T-helper 2 cell (primary cell): ENCODE results near the gene DOCK2.

Source experiments
- DNase-seq, 5 experiments: peaks; one replicate each; pipeline versions ENCODE4 v3.0.0 to v3.0.0-alpha.2; 2012 to 2022

DOCK2 gene

DNA sequence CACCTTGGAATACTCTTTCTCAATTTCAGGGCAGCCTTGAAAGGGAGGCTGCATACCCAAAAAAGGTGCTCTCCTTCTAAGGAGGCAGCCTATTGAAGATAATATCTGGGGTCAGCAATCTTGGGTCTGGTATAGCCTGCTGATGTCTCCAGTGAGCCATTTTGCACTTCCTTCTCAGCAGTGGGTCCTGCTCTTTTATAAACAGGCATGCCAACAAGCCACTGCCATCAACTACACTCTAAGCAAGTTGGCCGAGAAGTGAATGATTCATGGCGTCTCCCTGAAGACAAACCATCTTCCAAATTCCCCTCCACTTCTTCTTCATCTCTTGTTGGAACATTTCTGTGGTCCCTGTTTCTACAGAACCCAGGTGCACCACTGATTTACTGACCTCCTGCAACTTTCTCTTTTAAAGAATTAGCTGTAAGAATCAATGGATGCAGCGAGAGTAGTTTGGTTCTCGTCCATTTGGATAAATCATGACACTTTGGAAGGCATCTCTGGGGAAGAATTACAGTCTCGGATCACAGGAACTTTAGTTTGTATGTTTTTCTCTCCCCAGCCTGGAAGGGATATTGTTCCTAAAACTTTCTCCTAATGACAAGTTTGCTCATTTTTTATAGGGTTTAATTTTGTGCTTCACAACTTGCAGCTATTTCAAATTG lies 234.9 kb downstream of the DOCK2 start:
- DNase-seq = no peak

DNA sequence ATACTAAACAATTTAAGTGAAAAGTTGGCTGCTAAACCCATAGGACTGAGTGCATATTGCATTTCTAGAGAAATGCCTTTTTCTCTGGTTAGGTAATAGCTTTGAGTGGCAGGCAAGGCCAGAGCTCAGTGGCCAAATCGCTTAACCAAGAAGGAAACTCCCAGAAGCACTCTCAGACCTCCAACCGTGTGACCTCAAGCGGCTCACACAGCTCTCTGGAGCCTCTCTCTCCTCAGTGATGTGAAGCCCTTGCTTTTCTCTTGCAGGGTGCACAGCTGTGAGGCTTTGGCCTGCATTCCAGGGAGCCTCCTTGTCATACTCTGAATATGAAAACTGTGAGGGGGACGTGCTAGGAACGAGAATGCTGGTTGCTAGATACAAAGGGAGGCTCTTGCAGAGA lies 236.6 kb downstream of the DOCK2 start:
- DNase-seq = no peak

DNA sequence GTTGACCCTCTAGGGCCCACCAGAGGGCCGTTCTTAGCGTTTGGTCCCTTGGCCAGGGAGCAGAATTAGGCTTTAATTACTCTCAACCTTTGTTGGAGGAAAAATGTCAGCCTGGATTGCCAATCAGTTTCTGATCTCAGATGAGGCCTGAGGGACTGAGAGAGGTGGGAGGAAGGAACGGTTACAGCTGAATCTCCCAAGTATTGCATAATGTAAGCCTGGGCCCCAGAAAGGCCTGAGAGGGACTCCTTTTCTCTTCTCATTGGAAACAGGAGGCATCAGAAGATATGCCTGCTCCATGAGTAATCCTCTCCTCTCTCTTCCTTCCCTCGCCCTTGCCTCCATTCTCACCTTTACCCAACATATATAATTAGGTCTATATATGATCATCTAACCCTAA lies 237.5 kb downstream of the DOCK2 start:
- DNase-seq = no peak

DNA sequence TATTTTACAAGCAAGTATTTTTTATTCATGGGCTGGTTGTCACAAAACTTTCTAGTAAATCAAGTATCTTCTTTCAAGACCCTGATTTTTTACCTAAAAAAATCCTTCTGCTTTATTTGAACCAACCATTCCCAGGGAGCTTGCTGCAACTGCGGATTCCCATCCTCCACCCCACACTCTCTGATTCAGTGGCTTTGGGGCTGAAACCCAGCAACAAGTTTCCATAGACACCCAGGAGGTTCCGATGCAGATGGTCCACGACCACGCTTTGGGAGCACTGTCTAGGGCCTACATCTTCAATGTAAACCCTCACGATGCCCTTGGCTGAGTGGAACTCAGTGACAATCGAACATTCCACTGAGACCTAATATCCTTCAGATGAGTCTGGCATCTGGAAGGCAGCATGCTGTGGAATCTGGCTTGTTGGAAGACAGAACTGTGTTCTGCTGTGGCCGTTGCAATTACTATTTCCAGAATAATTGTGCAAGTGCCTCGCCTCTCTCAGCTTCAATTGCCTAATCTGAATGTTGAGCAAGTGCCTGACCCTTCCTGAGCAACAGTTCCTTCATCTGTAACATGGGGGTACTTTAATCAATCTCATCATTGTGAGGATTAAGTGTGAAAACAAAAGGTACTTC lies 238.1 kb downstream of the DOCK2 start:
- DNase-seq = no peak

DNA sequence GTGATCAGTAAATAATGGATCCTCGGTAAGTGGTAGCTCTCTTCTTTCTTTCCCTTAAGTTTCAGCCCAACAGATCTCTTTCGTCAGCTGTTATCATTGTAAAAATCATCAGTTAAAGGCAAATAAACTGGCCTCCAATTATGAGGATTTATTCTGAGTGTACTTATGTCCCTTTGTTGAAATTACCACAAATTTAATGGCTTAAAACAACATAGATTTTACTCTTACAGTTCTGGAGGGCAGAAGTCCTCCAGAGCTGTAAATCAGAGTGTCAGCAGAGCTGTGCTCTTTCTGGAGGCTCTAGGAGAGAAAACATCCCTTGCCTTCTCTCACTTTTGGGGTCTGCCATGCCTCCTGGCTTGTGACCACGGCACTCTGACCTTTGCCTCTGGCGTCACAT lies 238.7 kb downstream of the DOCK2 start:
- DNase-seq = no peak

DNA sequence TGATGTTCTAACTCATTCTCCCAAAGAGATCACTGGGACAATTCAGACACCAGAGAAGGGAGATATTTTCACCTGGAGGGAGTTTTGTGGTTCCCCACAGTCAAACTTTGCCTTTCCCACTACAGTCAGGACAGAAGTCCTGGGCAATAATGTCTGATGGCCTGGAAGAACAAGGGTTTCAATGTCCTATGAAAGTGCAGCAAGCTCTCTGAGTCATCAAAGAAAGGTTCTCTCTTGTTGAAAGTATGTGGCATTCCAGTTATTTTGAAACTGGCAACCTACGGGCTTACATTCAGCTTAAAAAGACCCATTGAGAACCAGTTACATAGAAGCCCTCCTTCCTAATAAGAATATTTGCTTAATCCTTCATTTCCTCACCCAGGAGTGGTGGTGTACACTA lies 239.3 kb downstream of the DOCK2 start:
- no peak for DNase-seq

DNA sequence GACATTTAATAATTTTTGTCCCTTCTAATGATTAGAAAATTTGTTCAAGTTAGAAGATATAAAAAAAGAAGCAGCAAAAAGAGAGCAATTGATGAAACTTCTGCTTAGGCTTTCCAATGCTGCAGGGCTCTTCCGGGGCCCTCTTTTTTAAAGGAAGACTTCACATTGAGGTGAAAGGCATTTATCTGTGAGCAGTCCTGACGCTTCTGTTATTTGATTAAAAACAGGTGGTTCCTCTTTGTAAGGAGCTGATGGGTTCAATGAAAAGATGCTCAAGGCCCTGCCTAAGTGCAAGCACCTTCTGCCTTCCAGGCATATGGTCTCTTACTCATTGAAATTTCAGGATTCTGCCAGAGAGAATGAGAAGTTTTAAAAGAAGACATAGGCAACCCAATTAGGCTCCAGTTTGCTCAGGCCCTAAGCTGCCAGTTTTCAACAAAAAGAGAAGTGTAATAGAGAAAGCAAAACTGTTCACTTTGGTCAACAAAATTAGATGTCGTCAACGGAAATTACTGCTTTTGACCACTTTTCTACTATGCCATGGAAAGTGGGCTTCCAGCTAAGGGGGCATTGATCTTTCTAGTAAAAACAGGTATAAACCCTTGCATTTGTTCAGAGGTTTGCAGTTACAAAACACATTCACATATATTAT lies 243.1 kb downstream of the DOCK2 start:
- no peak for DNase-seq

DNA sequence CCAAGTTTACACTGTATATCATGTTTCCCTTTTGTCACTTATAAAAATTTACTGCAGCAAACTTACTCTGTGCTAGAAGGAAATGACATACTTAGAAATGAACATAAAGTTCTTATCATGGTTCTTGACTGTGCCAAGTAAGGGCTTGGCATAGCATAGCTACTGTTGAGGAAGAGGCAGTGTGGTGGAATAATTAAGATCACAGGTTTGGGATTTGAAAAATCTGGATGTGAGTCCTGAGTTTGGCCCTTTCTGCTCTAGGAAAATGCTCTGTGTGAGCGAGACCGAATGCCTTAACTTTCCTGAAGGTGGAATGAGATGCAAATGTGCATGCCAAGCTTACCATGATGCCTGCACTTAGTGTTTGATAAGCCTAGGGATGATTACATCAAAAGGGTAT lies 243.7 kb downstream of the DOCK2 start:
- DNase-seq = no peak

DNA sequence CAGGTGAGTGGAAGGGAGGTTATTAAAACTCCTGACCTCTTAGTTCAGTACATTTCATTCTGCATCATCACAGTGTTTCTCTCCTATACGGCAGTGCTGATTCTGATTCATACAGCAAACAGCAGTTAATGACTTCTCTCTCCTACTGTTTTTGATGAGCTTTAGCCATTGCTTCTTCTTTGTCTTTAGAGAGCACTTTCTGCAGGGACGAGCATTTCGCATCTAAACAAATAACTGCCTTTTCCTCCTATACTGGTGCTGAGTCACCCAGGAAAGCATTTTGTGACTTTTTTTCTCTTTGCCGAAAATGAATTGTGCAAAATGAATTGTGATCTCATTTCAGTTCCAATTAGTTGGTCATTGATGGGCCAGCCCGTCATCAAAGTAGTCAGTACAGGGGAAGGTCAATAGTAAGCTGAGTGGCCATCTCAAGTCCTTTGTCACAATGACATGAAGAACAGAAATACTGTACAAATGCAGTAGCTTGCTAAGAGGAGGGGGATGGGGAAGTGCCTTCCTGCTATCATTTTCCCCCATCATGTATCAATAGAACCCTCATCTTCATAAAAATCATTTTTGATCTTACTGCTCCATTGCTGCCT lies 244.7 kb downstream of the DOCK2 start:
- DNase-seq = no peak

DNA sequence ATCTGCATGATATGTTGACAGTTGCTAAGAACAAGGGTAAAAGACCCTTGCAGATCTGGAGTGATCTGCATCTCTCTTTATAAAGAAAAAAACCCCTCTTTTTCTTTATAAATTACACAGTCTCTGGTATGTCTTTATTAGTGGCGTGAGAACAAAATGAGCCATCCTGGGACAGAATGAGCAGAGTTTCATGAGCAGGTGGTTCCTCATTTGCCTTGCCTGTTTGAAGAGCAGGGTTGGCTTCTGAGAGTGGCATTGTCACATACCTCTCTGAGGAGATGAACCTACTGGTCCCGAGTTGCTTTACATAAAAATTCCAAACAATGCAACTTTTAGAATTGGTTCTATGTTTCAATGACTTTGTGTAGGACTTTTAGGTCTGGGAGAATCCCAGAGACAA lies 249.0 kb downstream of the DOCK2 start:
- no peak for DNase-seq

DNA sequence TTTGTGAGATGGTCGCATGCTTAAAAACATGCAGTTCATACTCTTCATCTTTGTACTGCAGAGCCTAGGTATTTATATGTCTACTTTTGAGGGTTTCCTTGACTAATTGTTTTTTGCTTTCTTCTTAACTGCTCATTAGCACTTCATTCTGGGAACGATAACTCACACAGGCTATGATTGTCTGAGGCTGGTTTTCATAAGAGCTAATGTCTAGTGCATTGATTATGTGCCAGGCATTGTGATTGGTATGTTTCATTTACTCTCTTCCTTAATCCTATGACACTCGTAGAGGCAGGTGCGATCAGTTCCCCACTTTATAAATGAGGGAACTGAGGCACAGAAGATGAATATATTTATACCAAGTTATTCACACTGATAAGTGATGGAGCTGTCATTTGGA lies 249.6 kb downstream of the DOCK2 start:
- no peak for DNase-seq

DNA sequence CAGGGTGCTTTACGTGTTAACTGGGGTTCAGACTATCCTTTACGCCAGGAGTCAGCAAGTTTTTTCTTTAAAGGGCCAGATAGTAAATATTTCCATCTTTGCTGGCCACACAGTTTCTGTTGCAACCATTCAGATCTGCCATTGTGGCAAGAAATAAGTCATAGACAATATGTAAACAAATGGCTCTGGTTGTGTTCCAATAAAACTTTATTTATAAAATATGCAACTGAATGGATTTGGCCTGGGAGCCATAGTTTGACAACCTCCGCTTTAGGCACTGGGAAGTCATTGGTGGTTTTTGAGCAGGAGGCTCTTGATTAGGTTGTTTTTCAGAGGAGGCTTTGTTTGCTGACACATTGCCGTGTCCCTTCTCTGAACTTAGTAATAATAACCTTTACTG lies 252.5 kb downstream of the DOCK2 start:
- no peak for DNase-seq

DNA sequence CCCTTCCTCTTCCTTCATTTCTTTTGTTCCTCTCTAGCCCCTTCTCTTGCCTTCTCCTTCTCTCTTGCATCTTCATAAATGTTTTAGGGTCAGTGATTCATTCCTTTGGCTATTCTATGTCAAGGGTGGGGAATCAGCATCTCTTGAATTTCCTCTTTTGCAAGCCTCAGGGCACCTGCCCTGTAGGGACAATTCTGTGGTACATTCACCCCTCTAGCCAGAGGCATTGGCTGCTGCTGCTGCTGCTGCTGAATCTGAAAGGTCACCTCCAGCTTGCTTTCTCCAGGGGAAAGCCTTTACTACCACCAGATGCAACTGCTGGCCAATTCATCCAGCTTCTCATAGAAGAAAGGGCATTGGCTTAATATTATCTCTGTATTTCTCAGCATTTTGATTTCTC lies 255.9 kb downstream of the DOCK2 start:
- no peak for DNase-seq

DNA sequence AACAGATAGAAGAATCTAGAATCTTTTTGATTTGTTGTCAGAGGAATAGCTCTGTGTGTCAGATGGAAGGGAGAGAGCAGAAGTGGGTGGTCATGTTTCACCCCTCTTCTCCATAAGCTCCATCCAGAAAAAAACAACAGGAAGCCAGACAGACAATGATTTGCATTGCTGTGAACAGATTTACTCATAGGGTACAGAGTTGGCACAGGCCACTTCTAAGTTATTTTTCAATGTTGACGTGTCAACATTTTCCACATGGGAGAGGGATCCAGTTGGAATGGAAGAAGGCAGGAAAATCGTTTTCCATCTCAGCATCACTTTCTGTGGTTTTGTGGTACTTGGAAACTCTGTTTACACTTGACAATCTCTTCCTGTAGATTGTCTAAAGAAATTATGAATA lies 256.5 kb downstream of the DOCK2 start:
- DNase-seq = no peak

DNA sequence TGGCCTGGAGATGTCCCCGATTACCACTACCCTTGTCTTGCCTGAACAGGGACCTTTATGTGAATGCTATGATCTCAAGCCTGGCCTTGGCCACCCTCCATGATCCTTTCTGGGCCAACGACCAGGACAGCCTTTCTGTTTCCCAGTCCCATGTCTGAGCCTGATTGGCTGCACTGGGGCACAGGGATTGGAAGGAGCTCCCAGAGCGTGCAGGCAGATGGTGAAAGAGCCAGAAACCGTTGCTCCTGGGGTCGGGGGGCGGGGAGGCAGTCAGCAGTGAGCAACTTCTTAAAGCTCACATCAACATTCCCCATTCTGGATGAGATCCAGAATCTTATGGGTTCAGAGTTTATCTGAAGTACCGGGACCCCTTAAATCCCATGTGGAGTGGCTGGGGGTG lies 258.9 kb downstream of the DOCK2 start:
- DNase-seq = no peak

DNA sequence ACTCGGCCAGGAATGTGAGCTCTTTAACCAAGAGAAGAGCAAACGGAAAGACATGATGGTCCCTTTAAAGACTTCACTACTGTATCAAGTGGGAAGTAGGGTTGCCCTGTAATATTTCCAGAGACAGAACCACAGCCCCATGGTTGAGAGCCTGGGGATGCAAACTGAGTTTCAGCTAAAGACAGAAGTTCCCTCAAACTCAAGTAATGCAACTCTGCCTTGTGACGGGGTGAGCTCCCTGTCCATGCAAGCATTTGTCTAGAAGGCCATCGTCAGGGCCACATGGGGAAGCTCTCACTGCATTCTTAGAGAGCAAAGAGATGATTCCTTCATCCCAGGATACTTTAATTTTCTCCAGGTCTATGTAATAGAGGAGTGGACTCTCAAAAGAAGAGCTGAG lies 260.4 kb downstream of the DOCK2 start:
- DNase-seq = no peak

DNA sequence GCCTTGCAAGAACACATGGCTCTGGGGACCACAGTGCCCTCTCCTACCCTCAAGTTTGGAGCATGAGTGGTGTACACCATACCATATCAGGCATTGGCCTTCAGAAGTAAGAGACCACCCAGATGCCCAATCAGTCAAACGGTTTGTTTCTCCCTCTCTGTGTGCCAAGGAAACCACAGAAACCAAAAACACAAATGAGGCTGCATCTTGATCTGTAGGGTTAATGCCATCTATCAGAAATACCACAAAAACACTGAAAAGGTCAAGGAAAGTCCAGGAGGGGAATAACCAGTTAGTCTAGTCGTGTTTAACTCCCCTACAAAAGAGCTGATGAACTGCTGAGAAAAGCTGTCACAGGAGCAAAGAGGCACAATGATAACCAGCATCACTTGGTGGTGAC lies 264.8 kb downstream of the DOCK2 start:
- peak in 1 of 5 experiments; percentile 24 for DNase-seq

DNA sequence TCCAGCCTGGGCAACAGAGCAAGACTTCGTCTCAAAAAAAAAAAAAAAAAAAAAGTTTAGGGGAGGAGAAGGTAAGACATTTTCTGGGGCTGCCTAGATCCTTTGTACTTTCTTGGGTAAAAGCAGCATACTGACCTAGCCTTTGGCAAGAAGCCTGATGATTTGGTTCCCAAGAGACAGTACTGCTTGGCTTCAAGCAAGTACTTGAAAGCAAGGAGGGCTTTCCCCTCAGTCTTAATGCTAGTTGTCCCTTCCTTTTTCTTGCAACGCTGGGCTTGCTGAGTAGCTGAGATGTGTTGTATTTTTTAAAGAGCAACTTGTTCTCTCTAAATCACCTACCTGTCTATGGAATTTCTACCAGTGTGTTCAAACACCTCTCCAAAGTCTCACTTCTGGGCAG lies 267.0 kb downstream of the DOCK2 start:
- no peak for DNase-seq

DNA sequence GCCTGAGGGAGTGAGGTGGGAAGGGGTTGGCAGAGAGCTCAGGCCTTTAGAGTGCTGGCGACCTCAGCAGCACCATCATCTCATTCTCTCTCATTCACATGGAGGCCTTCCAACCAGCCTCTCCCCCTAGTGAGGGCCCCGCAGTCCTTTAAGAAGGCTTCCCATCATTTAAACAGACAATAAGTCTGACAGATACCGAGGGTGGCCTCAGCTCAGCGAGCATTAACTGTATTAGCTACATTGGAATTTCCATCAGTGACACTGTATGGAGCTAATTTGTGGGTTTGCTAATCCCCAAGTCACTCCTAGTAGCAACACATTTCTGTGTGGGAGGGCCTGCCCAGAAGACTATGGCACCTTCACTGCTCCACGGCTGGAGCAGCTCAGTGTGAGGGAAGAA lies 267.4 kb downstream of the DOCK2 start:
- DNase-seq = no peak

DNA sequence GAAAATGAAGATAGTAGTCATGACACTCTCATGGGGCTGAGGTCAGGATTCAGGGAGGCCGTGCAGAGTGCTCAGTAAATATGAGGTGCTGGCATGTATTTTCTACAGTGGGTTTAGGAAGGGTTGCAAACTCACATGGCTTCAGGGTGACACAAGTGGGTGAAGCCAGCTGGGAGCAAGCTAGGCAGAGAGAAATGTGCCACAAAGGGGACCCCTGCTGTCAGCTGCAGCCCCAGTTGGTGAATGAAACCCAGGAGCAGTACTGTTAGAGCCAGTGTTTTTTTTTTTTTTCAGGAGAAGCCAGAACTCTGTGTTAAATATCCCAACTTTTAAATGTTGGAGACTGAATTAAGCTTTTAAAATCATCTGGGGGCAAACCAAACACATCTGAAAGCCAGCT lies 267.9 kb downstream of the DOCK2 start:
- no peak for DNase-seq

DNA sequence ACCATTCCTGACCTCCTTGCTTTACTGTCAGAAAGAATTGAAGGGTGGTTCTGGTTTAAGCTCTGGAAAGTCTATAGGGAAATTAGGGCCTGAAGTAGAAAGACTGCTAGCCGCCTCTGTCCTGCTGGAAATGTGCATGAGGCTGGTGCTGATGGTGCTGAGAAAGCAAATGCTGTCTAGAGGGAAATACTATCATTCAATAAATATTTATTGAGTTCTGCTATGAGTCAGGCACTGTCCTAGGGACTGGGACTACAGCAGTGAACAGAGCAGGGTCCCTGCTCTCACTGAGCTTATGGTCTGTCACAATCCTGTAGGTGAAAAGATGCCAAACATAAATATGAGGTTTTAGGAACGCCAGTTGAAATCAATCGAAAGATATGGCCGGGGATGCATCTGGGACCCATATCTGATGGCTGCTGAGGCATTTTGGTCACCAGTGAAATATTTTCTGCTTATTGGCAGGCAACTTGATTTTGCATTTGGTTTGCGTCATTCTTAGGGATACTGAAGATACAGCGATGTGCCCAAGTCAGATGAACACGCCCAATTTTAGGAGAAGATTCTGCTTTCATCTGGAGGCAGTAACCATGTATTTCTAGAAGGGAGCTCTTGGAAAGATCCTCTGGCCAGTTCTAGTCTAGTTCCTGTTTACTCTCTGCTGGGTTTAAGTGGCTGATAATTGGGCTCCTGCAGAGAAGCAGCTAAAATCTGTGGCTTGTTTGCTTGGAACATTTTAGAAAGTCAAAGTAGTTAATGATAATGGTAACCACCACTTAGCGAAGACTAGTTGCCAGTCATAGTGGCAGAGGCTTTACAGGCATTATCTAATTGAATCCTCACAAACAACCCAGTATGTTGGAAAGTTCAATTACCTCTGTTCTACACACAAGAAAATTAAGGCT lies 269.9 kb downstream of the DOCK2 start:
- no peak for DNase-seq

DNA sequence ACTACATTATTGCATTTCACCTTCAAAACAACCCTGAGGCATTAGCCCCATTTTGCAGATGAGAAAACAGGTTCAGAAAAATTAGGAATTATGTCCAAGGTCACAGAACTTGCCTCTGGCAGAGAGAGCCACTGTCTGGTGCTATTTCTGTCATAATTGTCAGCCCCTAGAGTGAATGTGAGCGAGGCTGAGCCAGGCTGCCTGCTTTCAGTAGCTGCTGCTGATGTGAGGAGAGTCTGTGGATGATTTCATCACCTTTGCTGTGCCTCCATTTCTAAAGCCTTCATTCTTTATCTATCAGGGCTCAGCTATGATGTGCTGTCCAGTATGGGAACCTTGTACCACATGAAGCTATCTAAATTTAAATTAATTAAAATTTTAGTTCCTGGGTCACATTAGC lies 271.8 kb downstream of the DOCK2 start:
- DNase-seq = no peak

DNA sequence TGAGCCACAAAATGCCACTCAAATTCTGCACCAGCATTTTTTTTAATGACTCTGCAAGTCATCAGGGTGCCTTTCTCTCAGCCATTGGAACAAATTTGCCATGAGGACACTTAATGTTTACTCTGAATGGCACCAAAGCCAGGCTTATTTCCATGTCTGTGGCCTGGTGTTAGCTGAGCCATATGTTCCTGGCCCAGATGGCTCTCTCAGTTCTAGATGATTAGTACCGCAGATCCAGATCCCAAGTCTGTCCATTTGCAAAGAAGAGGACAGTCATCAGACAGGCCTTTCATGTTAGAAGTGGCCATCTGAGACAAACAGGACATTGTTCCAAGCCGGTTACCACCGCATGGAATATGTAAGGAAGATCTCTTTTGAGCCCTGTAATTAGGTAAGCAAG lies 272.9 kb downstream of the DOCK2 start:
- no peak for DNase-seq
